Thoracic aorta (tissue), 2 donors: ENCODE data around the gene ASCL4. TPM values are rescaled to one million over a fixed set of nuclear protein-coding genes. Genes with fewer than 3 reads are reported as not detected.

Experiments
- ATAC-seq: fragments of 150-250 bp; one replicate; pipeline ENCODE4 v1.8.0; 2017; ENCODE audit warnings: low read depth; ENCODE audit not compliant: insufficient number of reproducible peaks, low FRiP score
- DNase-seq: peaks from one replicate; pipeline ENCODE4 v3.0.0-alpha.2; 2020; ENCODE audit warnings: low spot score
- H3K27ac ChIP-seq, 2 donors: fragments of 200-600 bp; sonication (generic); 1 replicate in 1 of 2; 2 replicates in 1 of 2; pipeline ENCODE4 v1.5.1; 2016; ENCODE audit warnings: mild to moderate bottlenecking in 2 of 2, moderate library complexity in 2 of 2
- H3K27me3 ChIP-seq: fragments of 200-600 bp; sonication (generic); replicated peaks from 2 replicates; pipeline ENCODE4 v1.6.0; 2016; ENCODE audit warnings: mild to moderate bottlenecking; ENCODE audit not compliant: insufficient read depth
- H3K36me3 ChIP-seq: fragments of 200-600 bp; sonication (generic); one replicate; pipeline ENCODE4 v1.5.1; 2016
- H3K4me1 ChIP-seq, 2 donors: fragments of 200-600 bp; sonication (generic); 1 replicate in 1 of 2; 2 replicates in 1 of 2; pipeline versions ENCODE4 v1.5.1 to v1.6.0; 2016; ENCODE audit warnings: low read depth in 2 of 2, mild to moderate bottlenecking in 1 of 2; ENCODE audit not compliant: control insufficient read depth in 1 of 2
- H3K4me3 ChIP-seq: fragments of 200-600 bp; sonication (generic); 2 replicates; pipeline ENCODE4 v1.5.1; 2016; ENCODE audit warnings: mild to moderate bottlenecking
- H3K9me3 ChIP-seq: fragments of 200-600 bp; sonication (generic); 2 replicates; pipeline ENCODE4 v1.5.1; 2016
- total RNA-seq, 2 donors: library from RNA; depleted of rRNA; stranded (reverse); fragments of >200 nt; gene quantifications; one replicate each; pipeline versions ENCODE4 v1.1.0 to v1.2.3, GENCODE V29; 2016
- TF ChIP-seq, protein P1 (sequence below): fragments of 200-600 bp; sonication (generic); IDR thresholded peaks from one replicate; pipeline ENCODE4 v1.5.1; 2019; ENCODE audit warnings: antibody characterized with exemption

ASCL4 gene
- total RNA-seq, 2 donors from 2014 or later: not detected

DNA sequence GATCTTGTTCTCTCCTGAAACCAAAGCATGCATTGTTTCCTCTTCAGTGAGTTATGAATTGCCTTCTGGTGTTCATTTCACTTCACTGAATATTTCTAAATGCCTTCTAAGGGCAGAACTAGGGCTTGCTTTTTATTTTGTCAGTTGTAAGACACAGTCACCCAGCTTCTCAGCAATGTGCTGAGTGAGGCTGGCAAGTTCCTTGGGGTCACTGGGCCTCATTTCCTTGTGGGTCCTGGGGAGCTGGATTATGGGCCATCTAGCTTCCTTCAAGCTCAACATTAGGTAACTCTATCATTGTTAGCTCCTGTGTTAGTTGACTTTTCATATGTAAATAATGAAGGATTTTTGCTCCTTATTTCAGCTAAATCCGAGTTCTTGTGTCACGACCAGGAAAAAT lies 13.8 kb downstream of the ASCL4 start:
- ATAC-seq (no peak), DNase-seq (no peak)
- Histone ChIP-seq H3K27me3 (no peaks in the 10 kb centered on the region), H3K9me3 (no peaks in the 10 kb centered on the region), H3K27ac (no peak overlapping the region), H3K4me1 (no peaks in the 10 kb centered on the region), H3K36me3 (no peaks in the 10 kb centered on the region), H3K4me3 (no peak overlapping the region)
- TF ChIP-seq, protein P1, sequence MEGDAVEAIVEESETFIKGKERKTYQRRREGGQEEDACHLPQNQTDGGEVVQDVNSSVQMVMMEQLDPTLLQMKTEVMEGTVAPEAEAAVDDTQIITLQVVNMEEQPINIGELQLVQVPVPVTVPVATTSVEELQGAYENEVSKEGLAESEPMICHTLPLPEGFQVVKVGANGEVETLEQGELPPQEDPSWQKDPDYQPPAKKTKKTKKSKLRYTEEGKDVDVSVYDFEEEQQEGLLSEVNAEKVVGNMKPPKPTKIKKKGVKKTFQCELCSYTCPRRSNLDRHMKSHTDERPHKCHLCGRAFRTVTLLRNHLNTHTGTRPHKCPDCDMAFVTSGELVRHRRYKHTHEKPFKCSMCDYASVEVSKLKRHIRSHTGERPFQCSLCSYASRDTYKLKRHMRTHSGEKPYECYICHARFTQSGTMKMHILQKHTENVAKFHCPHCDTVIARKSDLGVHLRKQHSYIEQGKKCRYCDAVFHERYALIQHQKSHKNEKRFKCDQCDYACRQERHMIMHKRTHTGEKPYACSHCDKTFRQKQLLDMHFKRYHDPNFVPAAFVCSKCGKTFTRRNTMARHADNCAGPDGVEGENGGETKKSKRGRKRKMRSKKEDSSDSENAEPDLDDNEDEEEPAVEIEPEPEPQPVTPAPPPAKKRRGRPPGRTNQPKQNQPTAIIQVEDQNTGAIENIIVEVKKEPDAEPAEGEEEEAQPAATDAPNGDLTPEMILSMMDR: no peak

GRCh38 chr12:107788690-107789458 lies 14.4 kb downstream of the ASCL4 start:
- H3K36me3 ChIP-seq: no peaks in the 10 kb centered on the region
- no peak overlapping the region for H3K27ac ChIP-seq
- DNase-seq: no peak
- no peaks in the 10 kb centered on the region for H3K4me1 ChIP-seq
- TF ChIP-seq, protein P1: no peak
- no peaks in the 10 kb centered on the region for H3K27me3 ChIP-seq
- no peak for ATAC-seq
- no peak overlapping the region for H3K4me3 ChIP-seq
- no peaks in the 10 kb centered on the region for H3K9me3 ChIP-seq

DNA sequence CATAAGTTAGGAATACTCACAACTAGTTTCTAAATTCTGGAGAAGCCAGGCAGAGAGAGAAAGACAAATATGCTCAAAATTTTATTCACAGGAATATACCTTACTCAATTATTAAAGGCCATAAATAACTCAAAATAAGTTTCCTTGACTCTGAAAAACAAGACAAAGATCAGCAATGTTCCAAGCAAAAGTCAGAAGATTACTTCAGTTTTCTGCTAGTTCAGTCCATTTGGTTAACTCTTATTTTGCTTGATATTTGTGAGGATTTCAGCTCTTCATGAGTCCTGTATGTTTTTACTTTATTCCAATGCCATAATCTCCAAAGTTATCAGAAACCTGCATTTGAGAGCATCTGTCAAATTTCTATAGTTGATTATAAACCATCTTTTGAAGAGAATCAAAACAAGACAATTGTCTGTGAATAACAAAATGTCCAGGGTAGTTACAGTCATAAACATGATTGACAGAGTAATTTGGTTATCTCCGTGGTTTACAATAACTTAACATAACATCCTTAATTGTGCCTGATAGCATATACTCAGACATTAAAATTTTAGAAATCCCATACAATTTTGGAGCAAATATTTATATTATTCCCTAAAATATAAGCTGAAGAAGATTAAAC lies 17.1 kb downstream of the ASCL4 start:
- DNase-seq (no peak), ATAC-seq (no peak)
- no peaks in the 10 kb centered on the region for H3K4me1 ChIP-seq
- no peak overlapping the region for H3K4me3 ChIP-seq
- no peaks in the 10 kb centered on the region for H3K27me3 ChIP-seq
- H3K27ac ChIP-seq: no peak overlapping the region
- H3K9me3 ChIP-seq: no peaks in the 10 kb centered on the region
- H3K36me3 ChIP-seq: no peaks in the 10 kb centered on the region
- TF ChIP-seq, protein P1: no peak

GRCh38 chr12:107794451-107794850 lies 19.9 kb downstream of the ASCL4 start:
- Histone ChIP-seq H3K4me3 (no peak overlapping the region), H3K27ac (no peak overlapping the region), H3K9me3 (no peaks in the 10 kb centered on the region), H3K36me3 (no peaks in the 10 kb centered on the region), H3K27me3 (no peaks in the 10 kb centered on the region), H3K4me1 (no peaks in the 10 kb centered on the region)
- ATAC-seq (no peak), DNase-seq (no peak)
- TF ChIP-seq, protein P1: no peak

DNA sequence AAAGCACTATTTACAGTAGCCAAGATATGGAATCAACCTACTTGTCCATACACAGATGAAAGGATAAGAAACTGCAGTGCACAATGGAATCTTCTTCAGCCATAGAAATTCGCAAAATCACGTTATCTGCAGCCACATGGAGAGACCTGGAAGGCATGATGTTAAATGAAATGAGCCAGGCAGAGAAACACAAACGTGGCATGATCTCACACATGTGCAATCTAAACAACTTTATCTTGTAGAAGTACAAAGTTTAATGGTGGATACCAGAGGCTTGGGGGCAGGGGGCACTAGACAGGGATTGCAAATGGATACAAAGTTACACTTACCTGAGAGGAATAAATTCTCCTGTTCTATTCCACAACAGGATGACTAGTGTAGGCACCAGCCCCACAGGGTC lies 24.1 kb downstream of the ASCL4 start:
- Histone ChIP-seq H3K4me1 (no peaks in the 10 kb centered on the region), H3K4me3 (no peak overlapping the region), H3K36me3 (no peaks in the 10 kb centered on the region), H3K27ac (no peak overlapping the region), H3K27me3 (no peaks in the 10 kb centered on the region), H3K9me3 (no peaks in the 10 kb centered on the region)
- TF ChIP-seq, protein P1: no peak
- no peak for ATAC-seq
- no peak for DNase-seq
